NCI-H146 (cell line): ENCODE data around the gene TMEM150C.

Experiments used
- DNase-seq: peaks from one replicate; lab custom pipeline; 2025; lab: John Stamatoyannopoulos, UW

Gene TMEM150C

DNA sequence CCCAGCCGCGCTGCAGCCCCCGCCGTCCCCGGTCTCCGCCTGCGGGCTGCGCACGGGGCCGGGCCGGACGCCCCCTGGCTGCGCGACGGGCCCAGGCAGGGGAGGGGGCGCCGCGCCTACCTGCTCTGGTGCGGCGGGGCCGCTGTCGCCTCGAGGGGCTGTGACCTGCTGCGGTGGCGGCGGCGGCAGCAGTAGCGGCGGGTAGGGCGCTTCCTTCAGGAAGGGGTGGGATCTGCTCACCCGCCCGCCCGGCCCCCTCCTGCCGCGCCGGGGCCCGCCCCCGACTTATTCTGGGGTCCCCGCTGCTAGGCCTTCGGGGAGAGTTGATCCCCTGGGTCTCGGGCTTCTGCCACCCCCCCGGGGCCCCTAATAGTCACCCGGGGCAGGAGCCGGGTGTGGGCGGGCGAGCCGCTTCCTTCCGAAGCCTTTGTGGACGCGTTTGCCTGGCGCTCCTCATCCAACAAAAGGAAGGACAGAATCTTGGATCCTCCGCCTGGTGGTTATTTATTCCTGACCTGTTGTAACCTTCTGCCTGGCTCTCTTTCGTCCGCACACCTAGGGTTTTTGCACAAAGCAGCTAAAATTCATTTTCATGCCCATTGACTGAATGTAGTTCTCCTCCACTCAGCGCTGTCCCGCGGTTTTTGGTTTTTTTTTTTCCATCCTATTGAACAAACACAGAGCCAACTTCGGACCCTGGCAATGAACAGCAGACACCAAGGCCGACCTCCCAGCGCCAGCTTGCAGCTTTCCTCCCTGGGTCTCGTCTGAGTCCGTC lies at the start of gene TMEM150C:
TMEM150C (minus strand) TSS at position 203 of the 778 bp plus-strand sequence. CDS start 57,331 bp downstream, outside the sequence.
- peak; percentile 84 for DNase-seq

DNA sequence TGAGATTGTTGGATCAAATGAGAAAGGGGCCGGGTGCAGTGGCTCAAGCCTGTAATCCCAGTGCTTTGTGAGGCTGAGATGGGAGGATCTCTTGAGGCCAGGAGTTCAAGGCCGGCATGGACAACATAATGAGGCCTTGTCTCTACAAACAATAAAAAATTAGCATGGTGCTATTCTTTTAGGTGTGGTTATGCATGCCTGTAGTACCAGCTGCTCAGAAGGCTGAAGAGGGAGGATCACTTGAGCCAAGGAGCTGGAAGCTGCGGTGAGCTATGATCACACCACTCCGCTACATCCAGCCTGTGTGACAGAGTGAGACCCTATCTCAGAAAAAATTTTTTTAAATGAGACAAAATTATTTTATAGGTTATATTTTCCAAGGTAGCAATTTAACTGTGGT lies 49.7 kb upstream of the TMEM150C start:
- peak; percentile 52 for DNase-seq

DNA sequence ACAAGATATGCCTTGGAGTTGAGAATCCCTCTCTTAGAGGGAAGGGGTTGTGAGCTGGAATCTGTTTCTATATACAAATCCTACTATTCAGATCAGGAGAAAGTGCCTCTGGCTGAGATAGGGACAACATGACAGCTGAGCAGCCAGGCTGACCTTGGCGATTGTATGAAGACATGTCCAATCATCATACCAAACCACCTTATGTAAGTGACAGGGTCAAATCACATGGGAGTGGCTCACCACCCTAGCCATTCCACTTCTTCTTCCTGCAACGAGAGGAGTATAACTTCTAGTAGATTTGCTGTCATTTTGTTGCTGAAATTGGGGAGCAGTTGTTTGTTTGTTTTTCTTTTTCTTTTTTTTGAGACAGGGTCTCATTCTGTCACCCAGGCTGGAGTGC lies 48.3 kb upstream of the TMEM150C start:
- DNase-seq = no peak

GRCh38 chr4:82606622-82607021 lies 44.8 kb upstream of the TMEM150C start:
- DNase-seq = no peak

- DNase-seq = no peak
These were observed 42.7 kb upstream of the TMEM150C start for GRCh38 chr4:82604522-82604921.

DNA sequence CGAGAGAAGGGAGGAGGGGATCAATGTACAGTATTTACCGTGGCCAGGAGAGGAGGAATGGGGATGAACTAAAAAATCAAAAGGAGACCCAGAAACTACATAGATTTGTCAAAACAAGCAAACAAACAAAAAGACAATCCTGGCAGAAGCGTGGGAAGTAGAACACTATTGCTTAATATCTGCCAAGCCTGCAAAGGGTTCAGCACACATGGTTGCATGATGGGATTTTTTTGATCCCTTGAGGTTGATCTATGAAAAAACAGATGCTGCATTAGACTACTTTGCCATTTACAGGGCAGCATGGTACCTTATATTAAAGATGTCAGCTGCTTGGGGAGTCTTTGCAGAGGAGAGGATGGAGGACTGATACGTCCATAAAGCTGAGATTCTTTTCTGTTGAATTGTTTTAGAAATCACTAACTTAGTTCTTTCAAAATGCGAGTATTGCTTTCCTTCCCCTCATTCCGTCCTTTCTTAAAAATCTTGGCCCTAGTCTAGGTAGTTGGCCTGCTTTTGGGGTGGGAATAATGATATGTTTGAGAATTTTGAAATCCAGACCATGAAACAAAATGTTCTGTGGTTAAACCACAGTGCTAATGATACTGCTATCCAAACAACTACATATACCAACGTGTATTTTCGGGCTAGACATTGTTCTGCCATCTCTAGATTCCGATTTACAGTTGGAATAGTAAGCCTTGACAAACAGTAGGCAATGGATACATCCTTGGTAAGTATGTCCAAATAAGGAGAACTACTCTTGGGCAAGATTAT lies 39.6 kb upstream of the TMEM150C start:
- no peak for DNase-seq

DNA sequence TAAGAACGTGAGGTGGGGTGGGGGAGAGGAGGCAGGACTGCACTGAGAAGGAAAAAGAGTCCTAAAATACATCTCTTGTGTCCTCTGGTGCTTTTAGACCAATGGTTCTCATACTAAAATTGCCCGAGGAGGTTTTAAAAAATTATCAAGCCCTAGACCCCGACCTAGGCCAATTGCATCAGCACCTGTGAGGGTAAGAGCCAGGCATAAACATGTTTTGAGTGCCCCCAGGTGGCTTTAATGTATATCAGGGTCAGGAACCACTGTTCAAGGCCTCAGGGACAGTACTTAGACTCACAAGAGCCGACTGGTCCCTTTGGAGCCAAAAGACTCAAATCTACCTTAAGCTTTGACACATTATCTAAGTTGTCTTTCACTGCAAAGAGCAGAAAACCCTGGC lies 37.5 kb upstream of the TMEM150C start:
- DNase-seq = peak; percentile 71

DNA sequence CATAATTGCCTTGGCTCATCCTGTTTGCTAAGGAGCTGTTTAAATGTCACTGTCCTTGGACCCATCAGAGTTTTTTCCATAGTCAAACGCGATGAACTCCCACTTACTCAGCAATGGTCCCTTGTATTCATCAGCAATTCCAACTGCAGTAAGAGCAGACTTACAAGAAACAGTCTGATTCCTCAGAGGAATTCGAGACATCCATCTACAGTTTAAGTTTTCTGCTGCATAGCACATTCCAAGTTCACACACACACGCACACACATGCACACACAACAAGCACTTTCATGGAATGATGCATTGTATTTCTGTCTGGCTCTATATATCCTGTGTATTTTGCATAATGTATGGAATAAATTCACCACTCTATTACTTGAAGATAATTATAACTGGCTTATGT lies 32.7 kb upstream of the TMEM150C start:
- DNase-seq = no peak

DNA sequence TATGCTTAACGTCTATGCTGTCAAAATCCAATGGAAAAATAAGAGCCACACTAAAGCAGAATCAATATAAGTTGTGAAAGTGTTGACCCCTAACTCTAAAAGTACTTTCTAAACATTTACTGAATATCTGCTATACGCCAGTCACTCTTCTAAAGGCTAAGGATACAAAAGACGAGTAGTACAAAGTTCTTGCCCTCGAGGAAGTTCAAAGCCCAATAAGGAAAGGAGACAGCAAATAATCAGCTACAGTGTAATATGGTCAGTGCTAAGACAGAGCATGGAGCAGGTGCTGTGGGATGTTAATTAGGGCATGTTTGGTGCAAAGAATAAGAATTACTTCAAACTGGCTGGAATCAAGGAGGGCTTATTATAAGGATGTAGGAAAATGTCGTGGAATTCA lies 31.6 kb upstream of the TMEM150C start:
- DNase-seq = no peak

- no peak for DNase-seq
These were observed 30.9 kb upstream of the TMEM150C start for GRCh38 chr4:82592639-82593038.

DNA sequence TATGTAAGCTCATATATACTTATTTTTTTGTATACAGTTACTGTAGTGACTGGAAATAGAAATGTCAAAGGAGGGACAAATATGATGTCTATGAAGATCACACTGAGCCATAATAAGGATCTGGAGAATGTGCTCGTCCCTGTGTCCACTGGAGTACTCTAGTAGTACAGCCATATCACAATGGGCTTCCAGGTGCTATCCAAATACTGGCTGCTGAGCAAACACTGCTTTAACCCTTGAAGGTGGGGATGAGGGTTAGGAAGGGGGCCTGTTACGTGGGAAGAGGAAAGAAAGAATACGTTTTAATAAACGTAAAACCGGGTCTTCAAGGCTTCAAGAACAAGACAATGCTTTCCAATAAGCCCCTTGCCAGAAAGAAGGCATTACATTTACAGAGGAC lies 29.8 kb upstream of the TMEM150C start:
- DNase-seq = peak; percentile 81

GRCh38 chr4:82589756-82590155 lies 28.0 kb upstream of the TMEM150C start:
- DNase-seq = no peak

DNA sequence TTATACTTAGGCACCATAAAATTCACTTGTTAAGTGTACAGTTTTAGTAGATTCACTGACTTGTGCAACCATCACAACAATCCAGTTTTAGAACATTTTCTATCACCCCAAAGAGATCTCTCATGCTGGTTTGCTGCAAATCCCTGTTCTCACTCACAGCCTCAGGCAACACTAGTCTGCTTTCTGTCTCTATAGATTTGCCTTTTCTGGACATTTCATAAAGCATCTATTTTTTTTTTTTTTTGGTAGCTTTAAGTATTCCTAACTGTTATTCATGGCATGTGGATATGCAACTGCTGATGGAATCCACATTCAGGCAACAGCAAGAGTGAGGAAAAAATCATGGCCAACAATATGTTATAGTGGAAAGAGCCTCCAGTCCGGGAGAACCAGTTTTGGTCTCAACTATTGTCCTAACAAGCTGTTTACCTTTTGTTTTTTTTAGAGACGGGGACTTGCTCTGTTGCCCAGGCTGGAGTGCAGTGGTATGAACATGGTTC lies 27.0 kb upstream of the TMEM150C start:
- DNase-seq = no peak

DNA sequence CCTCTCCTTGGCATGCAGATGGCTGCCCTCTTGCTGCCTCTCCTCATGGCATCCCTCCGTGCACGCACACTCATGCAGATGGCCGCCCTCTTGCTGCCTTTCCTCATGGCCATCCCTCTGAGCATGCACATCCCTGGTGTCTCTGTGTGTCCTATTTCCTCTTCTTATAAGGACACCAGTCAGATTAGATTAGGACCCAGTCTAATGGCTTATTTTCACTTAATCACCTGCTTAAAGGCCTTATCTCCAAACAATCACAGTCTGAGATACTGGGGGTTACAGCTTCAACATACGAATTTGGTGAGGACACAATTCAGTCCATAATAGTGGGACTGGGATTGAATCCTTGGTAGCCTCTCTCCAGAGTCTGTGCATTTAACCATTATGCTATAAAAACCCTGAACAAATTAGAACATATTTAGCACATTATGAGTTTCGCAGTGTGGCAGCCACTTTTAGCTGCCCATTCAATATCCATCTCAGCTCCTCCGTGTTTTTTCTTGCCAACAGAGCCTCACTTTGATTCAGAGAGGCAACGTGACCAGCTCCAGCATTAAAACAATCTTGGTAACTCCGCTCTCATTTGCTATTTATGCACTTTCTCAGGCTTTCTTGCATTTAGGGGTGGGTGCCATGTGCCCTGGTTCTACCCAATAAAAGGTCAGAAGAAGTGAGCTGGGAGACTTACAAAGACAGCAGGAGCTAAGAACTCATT lies 26.2 kb upstream of the TMEM150C start:
- DNase-seq = no peak

- DNase-seq = peak; percentile 16
These were observed 24.1 kb upstream of the TMEM150C start for GRCh38 chr4:82585690-82586435.

DNA sequence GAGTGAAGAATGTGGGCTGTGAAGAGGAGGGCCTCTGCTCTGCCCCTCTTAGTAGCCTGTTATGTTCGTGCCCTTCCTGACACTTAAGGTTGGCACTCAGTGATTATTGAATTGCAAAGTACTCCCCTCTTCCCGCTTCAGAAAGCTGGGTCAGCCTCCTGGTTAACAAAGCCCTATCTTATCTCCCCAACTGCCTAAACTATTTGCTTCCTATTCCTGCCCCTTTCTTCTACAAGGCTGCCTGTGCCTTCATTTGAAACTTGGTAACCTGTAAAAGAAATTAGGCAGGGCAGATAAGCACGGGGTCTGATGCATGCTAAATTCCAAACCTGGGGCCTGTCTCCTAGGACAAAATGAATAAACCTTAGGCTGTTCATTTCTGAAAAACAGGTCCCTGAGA lies 23.1 kb upstream of the TMEM150C start:
- no peak for DNase-seq

DNA sequence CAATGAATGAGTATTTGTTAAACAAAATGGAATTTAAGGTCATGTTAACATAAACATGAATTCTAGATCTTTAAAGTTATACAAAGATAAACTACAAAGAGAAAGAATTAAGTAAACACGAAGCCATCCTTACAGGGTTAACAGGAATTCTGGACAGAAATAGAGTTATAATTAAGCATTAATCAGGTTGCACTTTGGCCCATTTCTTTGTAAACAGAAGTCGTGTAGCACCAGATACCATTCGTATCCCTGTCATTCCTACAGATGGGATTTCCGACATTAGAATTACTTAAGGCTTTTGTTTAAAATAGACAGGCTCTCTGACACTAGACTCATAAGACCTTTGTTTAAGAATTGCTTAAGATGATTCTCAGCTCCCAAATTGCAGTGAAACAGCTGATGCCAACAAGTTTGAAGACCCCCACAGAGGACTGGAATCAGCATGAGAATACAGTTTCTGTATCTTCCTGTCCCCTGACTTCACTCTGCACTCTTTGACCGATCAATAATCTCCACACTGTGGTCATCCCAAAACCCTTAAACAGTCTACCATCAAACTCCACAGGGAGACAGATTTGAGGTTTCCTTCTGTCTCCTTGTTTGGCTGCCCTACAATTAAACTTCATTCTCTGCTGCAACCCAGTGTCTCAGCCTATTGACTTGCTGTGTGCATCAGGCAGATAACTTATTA lies 22.3 kb upstream of the TMEM150C start:
- DNase-seq = no peak

DNA sequence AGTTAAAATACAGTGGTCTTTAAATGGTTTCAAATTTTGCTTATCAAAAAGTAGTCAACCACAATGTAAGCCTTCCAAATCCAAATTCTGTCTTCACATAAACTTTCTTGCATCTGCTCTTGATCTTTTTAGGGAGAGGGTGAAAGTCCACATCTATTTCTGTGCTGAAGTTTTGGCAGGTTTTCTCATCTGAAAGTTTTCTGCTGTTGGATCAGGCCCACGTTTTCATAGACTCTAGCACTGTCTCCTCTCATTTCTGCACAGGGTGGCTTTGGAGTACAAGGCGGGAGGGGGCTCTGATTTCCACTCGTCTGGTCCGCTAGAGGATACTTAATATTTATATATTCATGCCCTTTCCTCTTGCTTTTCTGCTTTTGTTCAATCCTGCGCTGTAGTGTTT lies 18.1 kb upstream of the TMEM150C start:
- DNase-seq = no peak

DNA sequence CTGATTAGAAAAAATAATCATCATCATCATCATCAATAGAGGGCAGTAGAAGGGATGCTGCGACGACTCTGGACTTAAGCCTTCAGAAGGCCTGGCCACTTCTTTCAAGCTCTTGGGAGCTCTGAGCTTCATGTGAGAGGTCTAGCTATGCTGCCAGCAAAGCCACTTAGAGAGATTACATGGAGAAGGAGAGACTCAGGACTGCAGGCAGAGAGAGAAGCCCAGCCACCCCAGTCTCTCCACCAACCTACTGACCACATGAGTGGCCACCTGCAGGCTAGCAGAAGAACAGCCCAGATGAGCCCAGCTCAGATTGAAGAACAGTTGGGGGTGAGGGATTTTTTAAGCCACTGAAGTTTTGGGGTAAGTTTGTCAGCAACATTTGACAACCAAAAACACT lies 17.1 kb upstream of the TMEM150C start:
- no peak for DNase-seq

DNA sequence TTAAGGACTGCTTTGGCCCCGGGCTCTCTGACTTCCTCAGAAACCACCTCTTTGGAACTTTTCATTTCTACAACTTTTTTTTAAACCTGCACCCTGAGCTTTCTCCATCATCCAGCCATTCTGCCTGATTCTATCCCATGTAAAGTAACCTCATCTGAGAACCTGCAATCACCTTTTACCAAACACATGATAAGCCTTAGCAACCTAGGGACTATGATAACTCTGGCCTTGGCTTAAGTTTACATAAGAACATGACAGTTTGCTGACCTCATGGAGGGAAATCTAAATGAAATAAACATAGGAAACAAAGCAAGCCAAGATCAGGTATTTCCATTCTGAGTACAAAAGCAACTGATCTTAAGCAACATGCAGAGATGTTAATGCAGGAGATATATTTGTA lies 15.7 kb upstream of the TMEM150C start:
- no peak for DNase-seq

DNA sequence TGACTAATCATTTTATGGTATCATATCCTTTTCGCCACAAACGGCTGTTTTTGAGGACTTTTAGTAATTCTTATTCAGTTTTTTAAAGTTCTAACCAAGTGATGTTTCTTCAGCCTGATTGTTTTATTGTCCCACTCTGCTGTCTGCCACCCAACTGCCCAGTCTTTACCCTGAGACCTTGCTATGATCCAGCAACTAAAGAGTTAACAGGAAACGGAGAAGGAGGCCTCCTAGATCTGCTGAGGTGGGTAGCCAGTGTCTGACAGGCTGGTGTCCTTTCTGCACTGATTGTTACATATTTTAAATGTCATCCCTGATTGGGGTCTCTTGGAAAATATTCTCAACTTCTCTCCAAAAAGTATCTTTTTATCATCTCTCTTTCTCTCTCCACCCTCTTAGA lies 7.9 kb upstream of the TMEM150C start:
- no peak for DNase-seq
